NCI-H2107 treated with DMSO at 0.1 percent for 48 hours (cell line): ENCODE data around the gene TMEM63B.
"Not testable (repeated sequence)": the region's sequence is repeated elsewhere in the genome, so short reads cannot be mapped to it uniquely, and the experiment has no call there.

Experiments used
- DNase-seq: peaks from one replicate; lab custom pipeline; 2025; ENCODE audit not compliant: unreplicated experiment; lab: John Stamatoyannopoulos, UW

The TMEM63B gene

GRCh38 chr6:44127186-44128019, at the start of gene TMEM63B, which contains the start of gene MRPL14:
Gene TMEM63B (plus strand): TSS chr6:44127554. CDS start chr6:44134585, 7,031 bp downstream.
Gene MRPL14 (minus strand): TSS chr6:44127452. CDS start chr6:44116611, 10,841 bp downstream.
- no peak for DNase-seq

GRCh38 chr6:44078219-44078826, 49.0 kb upstream of the TMEM63B start:
- no peak for DNase-seq

GRCh38 chr6:44078827-44079671, 48.3 kb upstream of the TMEM63B start:
- no peak for DNase-seq

- DNase-seq: no peak
Observed at GRCh38 chr6:44079672-44080071, 47.7 kb upstream of the TMEM63B start.

GRCh38 chr6:44080561-44081521, 46.5 kb upstream of the TMEM63B start:
- DNase-seq: no peak

GRCh38 chr6:44081753-44082152, 45.6 kb upstream of the TMEM63B start:
- no peak for DNase-seq

GRCh38 chr6:44082872-44083321, 44.5 kb upstream of the TMEM63B start:
- no peak for DNase-seq

- DNase-seq: no peak
Observed at GRCh38 chr6:44084231-44085014, 42.9 kb upstream of the TMEM63B start.

GRCh38 chr6:44085219-44085618, 42.1 kb upstream of the TMEM63B start:
- DNase-seq: no peak

GRCh38 chr6:44086931-44087574, 40.3 kb upstream of the TMEM63B start:
- DNase-seq: no peak

GRCh38 chr6:44087623-44088022, 39.7 kb upstream of the TMEM63B start:
- DNase-seq: no peak

GRCh38 chr6:44088827-44089590, 38.3 kb upstream of the TMEM63B start:
- DNase-seq: no peak

- DNase-seq: no peak
Observed at GRCh38 chr6:44090465-44090864, 36.9 kb upstream of the TMEM63B start.

GRCh38 chr6:44091356-44091755, 36.0 kb upstream of the TMEM63B start:
- DNase-seq: not testable (repeated sequence)

GRCh38 chr6:44091981-44092884, 35.1 kb upstream of the TMEM63B start:
- DNase-seq: no peak

- DNase-seq: no peak
Observed at GRCh38 chr6:44093066-44093465, 34.3 kb upstream of the TMEM63B start.

GRCh38 chr6:44093750-44094402, 33.5 kb upstream of the TMEM63B start:
- DNase-seq: no peak
